Measurements from ENCODE around the gene OR2L13.
"Not testable (repeated sequence)": the region's sequence is repeated elsewhere in the genome, so short reads cannot be mapped to it uniquely, and the experiment has no call there.

The OR2L13 gene

GRCh38 chr1:248094884-248095283, at the start of gene OR2L13:
Gene OR2L13 (plus strand): TSS chr1:248095184. CDS start chr1:248099376, 4,192 bp downstream.
- DNase-seq (ENCODE audit: extremely low read depth in 1 of 2, low read depth in 1 of 2) = no peak

GRCh38 chr1:248045209-248045608, 49.8 kb upstream of the OR2L13 start:
- no peak for DNase-seq (ENCODE audit: extremely low read depth in 1 of 2, low read depth in 1 of 2)

- no peak for DNase-seq (ENCODE audit: extremely low read depth in 1 of 2, low read depth in 1 of 2)
Measured at GRCh38 chr1:248046536-248046935, 48.4 kb upstream of the OR2L13 start, which contains the start of gene OR2L3. Gene OR2L3 (plus strand): TSS chr1:248046836. CDS start chr1:248060682, 13,846 bp downstream.

GRCh38 chr1:248047008-248047407, 48.0 kb upstream of the OR2L13 start:
- no peak for DNase-seq (ENCODE audit: extremely low read depth in 1 of 2, low read depth in 1 of 2)

- no peak for DNase-seq (ENCODE audit: extremely low read depth in 1 of 2, low read depth in 1 of 2)
Measured at GRCh38 chr1:248054671-248055070, 40.3 kb upstream of the OR2L13 start.

GRCh38 chr1:248055261-248055660, 39.7 kb upstream of the OR2L13 start:
- DNase-seq (ENCODE audit: extremely low read depth in 1 of 2, low read depth in 1 of 2) = no peak

GRCh38 chr1:248065071-248065470, 29.9 kb upstream of the OR2L13 start:
- DNase-seq (ENCODE audit: extremely low read depth in 1 of 2, low read depth in 1 of 2) = no peak

GRCh38 chr1:248065604-248066003, 29.4 kb upstream of the OR2L13 start:
- no peak for DNase-seq (ENCODE audit: extremely low read depth in 1 of 2, low read depth in 1 of 2)

- DNase-seq (ENCODE audit: extremely low read depth in 1 of 2, low read depth in 1 of 2) = not testable (repeated sequence)
Measured at GRCh38 chr1:248083864-248084263, 11.1 kb upstream of the OR2L13 start.

- no peak for DNase-seq (ENCODE audit: extremely low read depth in 1 of 2, low read depth in 1 of 2)
Measured at GRCh38 chr1:248098529-248098928, 3.5 kb downstream of the OR2L13 start.

- DNase-seq (ENCODE audit: extremely low read depth in 1 of 2, low read depth in 1 of 2) = no peak
Measured at GRCh38 chr1:248102847-248103246, 7.9 kb downstream of the OR2L13 start.

- DNase-seq (ENCODE audit: extremely low read depth in 1 of 2, low read depth in 1 of 2) = no peak
Measured at GRCh38 chr1:248111157-248111556, 16.2 kb downstream of the OR2L13 start.

- no peak for DNase-seq (ENCODE audit: extremely low read depth in 1 of 2, low read depth in 1 of 2)
Measured at GRCh38 chr1:248114890-248115289, 19.9 kb downstream of the OR2L13 start.

GRCh38 chr1:248127653-248128052, 32.7 kb downstream of the OR2L13 start:
- DNase-seq (ENCODE audit: extremely low read depth in 1 of 2, low read depth in 1 of 2) = no peak

GRCh38 chr1:248136811-248137210, 41.8 kb downstream of the OR2L13 start:
- no peak for DNase-seq (ENCODE audit: extremely low read depth in 1 of 2, low read depth in 1 of 2)

GRCh38 chr1:248140846-248141245, 45.9 kb downstream of the OR2L13 start:
- DNase-seq (ENCODE audit: extremely low read depth in 1 of 2, low read depth in 1 of 2) = no peak

GRCh38 chr1:248143311-248143710, 48.3 kb downstream of the OR2L13 start:
- no peak for DNase-seq (ENCODE audit: extremely low read depth in 1 of 2, low read depth in 1 of 2)

- DNase-seq (ENCODE audit: extremely low read depth in 1 of 2, low read depth in 1 of 2) = no peak
Measured at GRCh38 chr1:248144513-248145198, 49.7 kb downstream of the OR2L13 start, which contains the start of gene OR2M5. Gene OR2M5 (plus strand): TSS chr1:248145148. CDS start chr1:248145148, 0 bp downstream.

Measured in activated CD8-positive, alpha-beta memory T cell treated with anti-CD3 and anti-CD28 coated beads for 1 hour (primary cell).